Nephron progenitor cell (in vitro differentiated cells): ENCODE measurements around the gene SERTAD1.

Experiments
- DNase-seq: peaks from one replicate; pipeline ENCODE4 v3.0.0; 2021
- H3K27ac Mint-ChIP-seq: 2 replicates; pipeline ENCODE4 v1.8.0; 2021; ENCODE audit warnings: mild to moderate bottlenecking, moderate library complexity, mixed read lengths
- H3K27me3 Mint-ChIP-seq: 2 replicates; pipeline ENCODE4 v1.8.0; 2021; ENCODE audit warnings: mild to moderate bottlenecking, low read depth, mixed read lengths; ENCODE audit not compliant: poor library complexity
- H3K36me3 Mint-ChIP-seq: 2 replicates; pipeline ENCODE4 v1.8.0; 2021; ENCODE audit warnings: low read depth, mixed read lengths
- H3K4me1 Mint-ChIP-seq: 2 replicates; pipeline ENCODE4 v1.8.0; 2021; ENCODE audit warnings: mixed read lengths
- H3K4me3 Mint-ChIP-seq: 2 replicates; pipeline ENCODE4 v1.8.0; 2021; ENCODE audit warnings: mild to moderate bottlenecking, moderate library complexity, mixed read lengths
- H3K9me3 Mint-ChIP-seq: 2 replicates; pipeline ENCODE4 v1.8.0; 2021; ENCODE audit warnings: mild to moderate bottlenecking, moderate library complexity, mixed read lengths
- CTCF ChIP-seq: fragments of 200-600 bp; sonication (generic); IDR thresholded peaks from 2 replicates; pipeline ENCODE4 v1.5.0; 2021; ENCODE audit warnings: antibody characterized with exemption

SERTAD1 gene

DNA sequence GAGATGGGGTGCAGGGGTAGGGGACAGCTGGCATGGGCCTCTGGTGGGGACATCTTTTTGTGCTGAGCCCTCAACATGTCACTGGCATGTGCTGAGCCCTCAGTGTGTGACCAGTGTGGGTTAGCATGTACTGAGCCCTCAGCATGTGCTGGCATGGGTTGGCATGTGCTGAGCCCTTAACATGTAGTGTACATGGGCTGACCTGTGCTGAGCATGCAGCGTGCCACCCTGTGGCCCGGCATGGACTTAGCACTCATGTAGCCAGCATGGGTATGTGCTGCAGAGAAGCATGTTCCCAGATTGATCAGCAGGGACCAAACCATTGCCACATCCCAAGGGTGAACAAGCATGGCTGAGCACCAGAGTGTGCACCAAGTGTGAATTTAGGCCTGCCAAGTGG, 47.3 kb downstream of the SERTAD1 start:
- Mint-ChIP-seq H3K9me3 (no peaks in the 10 kb centered on the region), H3K36me3 (peaks cover 17% of the 10 kb centered on the region), H3K4me3 (no peak overlapping the region), H3K27ac (no peak overlapping the region), H3K4me1 (peaks cover 5% of the 10 kb centered on the region), H3K27me3 (no peaks in the 10 kb centered on the region)
- no peak for TF ChIP-seq CTCF
- DNase-seq = no peak

- peaks cover 5% of the 10 kb centered on the region for H3K4me1 Mint-ChIP-seq
- no peak for TF ChIP-seq CTCF
- H3K9me3 Mint-ChIP-seq = no peaks in the 10 kb centered on the region
- no peaks in the 10 kb centered on the region for H3K27me3 Mint-ChIP-seq
- no peak overlapping the region for H3K4me3 Mint-ChIP-seq
- no peak for DNase-seq
- H3K36me3 Mint-ChIP-seq = peaks cover 19% of the 10 kb centered on the region
- no peak overlapping the region for H3K27ac Mint-ChIP-seq
Observed at GRCh38 chr19:40377876-40378385, 47.9 kb downstream of the SERTAD1 start.

DNA sequence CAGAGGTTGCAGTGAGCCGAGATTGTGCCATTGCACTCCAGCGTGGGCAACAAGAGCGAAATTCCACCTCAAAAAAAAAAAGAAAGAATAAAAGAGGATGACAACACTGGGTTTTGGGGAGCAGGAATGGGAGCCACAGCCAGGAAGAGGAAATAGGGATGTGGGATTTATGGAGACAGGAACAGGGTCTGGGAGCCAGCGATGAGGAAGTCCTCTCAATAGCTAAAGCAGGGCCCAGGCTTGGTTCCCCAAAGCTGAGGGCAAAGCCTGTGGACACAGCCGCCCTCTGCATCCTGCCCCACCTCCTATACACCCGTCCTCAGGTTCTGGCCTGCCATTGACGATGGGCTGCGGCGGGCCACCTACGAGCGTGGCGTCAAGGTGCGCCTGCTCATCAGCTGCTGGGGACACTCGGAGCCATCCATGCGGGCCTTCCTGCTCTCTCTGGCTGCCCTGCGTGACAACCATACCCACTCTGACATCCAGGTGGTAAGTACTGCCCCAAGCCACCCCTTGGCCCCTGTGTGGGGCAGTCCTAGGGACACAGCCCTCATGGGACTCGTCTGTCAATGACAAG, 49.4 kb downstream of the SERTAD1 start:
- DNase-seq = no peak
- Mint-ChIP-seq H3K9me3 (no peaks in the 10 kb centered on the region), H3K4me1 (peaks cover 5% of the 10 kb centered on the region), H3K36me3 (peaks cover 31% of the 10 kb centered on the region), H3K4me3 (no peak overlapping the region), H3K27ac (peak overlapping the region; percentile 79), H3K27me3 (no peaks in the 10 kb centered on the region)
- no peak for TF ChIP-seq CTCF

GRCh38 chr19:40374084-40374483, 51.7 kb downstream of the SERTAD1 start:
- DNase-seq = no peak
- Mint-ChIP-seq H3K27ac (no peak overlapping the region), H3K4me1 (peaks cover 5% of the 10 kb centered on the region), H3K27me3 (no peaks in the 10 kb centered on the region), H3K9me3 (no peaks in the 10 kb centered on the region), H3K4me3 (no peak overlapping the region), H3K36me3 (peaks cover 45% of the 10 kb centered on the region)
- TF ChIP-seq CTCF = no peak

GRCh38 chr19:40371802-40372122, 54.0 kb downstream of the SERTAD1 start:
- Mint-ChIP-seq H3K36me3 (peaks cover 45% of the 10 kb centered on the region), H3K4me3 (no peak overlapping the region), H3K9me3 (no peaks in the 10 kb centered on the region)

More at GRCh38 chr19:40371802-40372122, 54.0 kb downstream of the SERTAD1 start:
- no peak for TF ChIP-seq CTCF
- H3K27me3 Mint-ChIP-seq = no peaks in the 10 kb centered on the region
- no peak for DNase-seq
- H3K4me1 Mint-ChIP-seq = peaks cover 18% of the 10 kb centered on the region
- no peak overlapping the region for H3K27ac Mint-ChIP-seq
